Stimulated activated CD4-positive, alpha-beta T cell treated with anti-CD3 and anti-CD28 coated beads, Interleukin-12 subunit alpha, Interleukin-12 subunit beta, amount 100 ng/mL, for 24 hours (primary cell): ENCODE measurements around the gene POU2F3.
"Not testable (repeated sequence)": the region's sequence is repeated elsewhere in the genome, so short reads cannot be mapped to it uniquely, and the experiment has no call there.

ENCODE experiments used
- DNase-seq, 2 experiments: peaks; one replicate each; pipeline ENCODE4 v3.0.0-alpha.2; 2020; ENCODE audit warnings: low read depth in 2 of 2

The POU2F3 gene

GRCh38 chr11:120253377-120253776, 13.4 kb downstream of the POU2F3 start:
- not testable (repeated sequence) for DNase-seq

GRCh38 chr11:120254788-120255518, 15.0 kb downstream of the POU2F3 start:
- no peak for DNase-seq

GRCh38 chr11:120255519-120255866, 15.6 kb downstream of the POU2F3 start:
- DNase-seq = no peak

- no peak for DNase-seq
Observed at GRCh38 chr11:120256178-120256577, 16.2 kb downstream of the POU2F3 start.

GRCh38 chr11:120256779-120257178, 16.8 kb downstream of the POU2F3 start:
- DNase-seq = no peak

- DNase-seq = no peak
Observed at GRCh38 chr11:120257346-120257745, 17.4 kb downstream of the POU2F3 start.

GRCh38 chr11:120258661-120259060, 18.7 kb downstream of the POU2F3 start:
- no peak for DNase-seq

GRCh38 chr11:120259241-120259640, 19.3 kb downstream of the POU2F3 start:
- DNase-seq = no peak

GRCh38 chr11:120259988-120260565, 20.1 kb downstream of the POU2F3 start:
- no peak for DNase-seq

- no peak for DNase-seq
Observed at GRCh38 chr11:120260616-120261015, 20.7 kb downstream of the POU2F3 start.

GRCh38 chr11:120261321-120261720, 21.4 kb downstream of the POU2F3 start:
- no peak for DNase-seq

- DNase-seq = no peak
Observed at GRCh38 chr11:120261931-120262330, 22.0 kb downstream of the POU2F3 start.

- no peak for DNase-seq
Observed at GRCh38 chr11:120267319-120267718, 27.4 kb downstream of the POU2F3 start.

GRCh38 chr11:120268686-120269085, 28.7 kb downstream of the POU2F3 start:
- DNase-seq = no peak

GRCh38 chr11:120270386-120270785, 30.4 kb downstream of the POU2F3 start:
- no peak for DNase-seq

GRCh38 chr11:120271672-120272071, 31.7 kb downstream of the POU2F3 start:
- no peak for DNase-seq

- no peak for DNase-seq
Observed at GRCh38 chr11:120272303-120272702, 32.4 kb downstream of the POU2F3 start.

- DNase-seq = no peak
Observed at GRCh38 chr11:120273432-120273831, 33.5 kb downstream of the POU2F3 start.

GRCh38 chr11:120273956-120274355, 34.0 kb downstream of the POU2F3 start:
- not testable (repeated sequence) for DNase-seq

- DNase-seq = no peak
Observed at GRCh38 chr11:120279502-120279901, 39.6 kb downstream of the POU2F3 start.

- no peak for DNase-seq
Observed at GRCh38 chr11:120280600-120281051, 40.7 kb downstream of the POU2F3 start.

GRCh38 chr11:120281143-120281795, 41.3 kb downstream of the POU2F3 start:
- no peak for DNase-seq

GRCh38 chr11:120283124-120283523, 43.2 kb downstream of the POU2F3 start:
- no peak for DNase-seq
